CD14-positive monocyte (primary cell): ENCODE results near the gene ANXA5. TPM values are rescaled to one million over a fixed set of nuclear protein-coding genes. Genes with fewer than 3 reads are reported as not detected.

ENCODE experiments used
- DNase-seq, 3 donors: peaks; one replicate each; pipeline ENCODE4 v3.0.0-alpha.2; 2011 to 2022
- H2AFZ ChIP-seq: 2 replicates; pipeline ENCODE4 v1.6.0; 2012; ENCODE audit warnings: mild to moderate bottlenecking, low read depth, low read length, inconsistent platforms; ENCODE audit not compliant: insufficient read depth, poor library complexity, severe bottlenecking
- H3K27ac ChIP-seq, 2 donors: 1 replicate in 1 of 2; 2 replicates in 1 of 2; pipeline ENCODE4 v1.5.1; 2012 to 2013; ENCODE audit warnings: low read length in 2 of 2, control low read depth in 1 of 2, inconsistent platforms in 1 of 2, low read depth in 1 of 2, mild to moderate bottlenecking in 1 of 2
- H3K27me3 ChIP-seq, 2 donors: one replicate each; pipeline versions ENCODE4 v1.6.0 to v1.6.1; 2011 to 2013; ENCODE audit warnings: low read length in 2 of 2; ENCODE audit not compliant: control insufficient read depth in 2 of 2, insufficient read depth in 2 of 2
- H3K36me3 ChIP-seq, 2 donors: replicated peaks in 1 of 2; 1 replicate in 1 of 2; 2 replicates in 1 of 2; pipeline versions ENCODE4 v1.5.1 to v1.6.1; 2012 to 2013; ENCODE audit warnings: low read length in 2 of 2, control low read depth in 1 of 2, inconsistent platforms in 1 of 2, mild to moderate bottlenecking in 1 of 2; ENCODE audit not compliant: insufficient read depth in 2 of 2, control insufficient read depth in 1 of 2
- H3K4me1 ChIP-seq, 2 donors: 1 replicate in 1 of 2; 2 replicates in 1 of 2; pipeline versions ENCODE4 v1.5.1 to v1.6.1; 2012 to 2013; ENCODE audit warnings: low read length in 2 of 2, control low read depth in 1 of 2, inconsistent platforms in 1 of 2, mild to moderate bottlenecking in 1 of 2, moderate library complexity in 1 of 2; ENCODE audit not compliant: insufficient read depth in 2 of 2, control insufficient read depth in 1 of 2
- H3K4me2 ChIP-seq: replicated peaks from 2 replicates; pipeline ENCODE3; 2012; ENCODE audit warnings: low read length, moderate library complexity, mild to moderate bottlenecking; ENCODE audit not compliant: poor library complexity, severe bottlenecking; ENCODE audit errors: extremely low read depth
- H3K4me3 ChIP-seq, 3 experiments: fragments of 200-600 bp in 1 of 3; sonication (generic) in 1 of 3; replicated peaks in 1 of 3; 1 replicate in 2 of 3; 2 replicates in 1 of 3; pipeline ENCODE4 v1.5.1; 2011 to 2013; ENCODE audit warnings: low read length in 3 of 3, mild to moderate bottlenecking in 3 of 3, control low read depth in 2 of 3, low read depth in 2 of 3, inconsistent platforms in 1 of 3, moderate library complexity in 1 of 3
- H3K79me2 ChIP-seq: 2 replicates; pipeline ENCODE4 v1.6.0; 2012; ENCODE audit warnings: mild to moderate bottlenecking, control low read depth, inconsistent platforms, low read length, moderate library complexity; ENCODE audit not compliant: insufficient read depth
- H3K9ac ChIP-seq: 2 replicates; pipeline ENCODE4 v1.6.0; 2017; ENCODE audit warnings: low read length, mild to moderate bottlenecking; ENCODE audit not compliant: insufficient read depth, poor library complexity, severe bottlenecking
- H3K9me3 ChIP-seq, 2 donors: replicated peaks in 1 of 2; 1 replicate in 1 of 2; 2 replicates in 1 of 2; pipeline versions ENCODE4 v1.5.1 to v1.6.1; 2012 to 2013; ENCODE audit warnings: low read length in 2 of 2, control low read depth in 1 of 2; ENCODE audit not compliant: control insufficient read depth in 1 of 2, insufficient read depth in 1 of 2
- H4K20me1 ChIP-seq: 2 replicates; pipeline ENCODE4 v1.6.0; 2012; ENCODE audit warnings: mild to moderate bottlenecking, low read length, control low read depth, moderate library complexity; ENCODE audit not compliant: insufficient read depth
- H3K27ac Mint-ChIP-seq, 7 donors: one replicate each; pipeline ENCODE4 v1.8.0; 2020; ENCODE audit warnings: mild to moderate bottlenecking in 7 of 7, mixed read lengths in 7 of 7, moderate library complexity in 6 of 7, inconsistent platforms in 2 of 7
- H3K27me3 Mint-ChIP-seq, 3 donors: one replicate each; pipeline ENCODE4 v1.8.0; 2021 to 2022; ENCODE audit warnings: low read depth in 3 of 3, mild to moderate bottlenecking in 3 of 3, mixed read lengths in 3 of 3, moderate library complexity in 3 of 3, inconsistent platforms in 1 of 3
- H3K36me3 Mint-ChIP-seq, 2 donors: one replicate each; pipeline ENCODE4 v1.8.0; 2020; ENCODE audit warnings: mixed read lengths in 2 of 2, inconsistent platforms in 1 of 2, mild to moderate bottlenecking in 1 of 2
- H3K4me1 Mint-ChIP-seq: one replicate; pipeline ENCODE4 v1.8.0; 2020; ENCODE audit warnings: mild to moderate bottlenecking, mixed read lengths
- H3K4me3 Mint-ChIP-seq, 2 donors: one replicate each; pipeline ENCODE4 v1.8.0; 2020; ENCODE audit warnings: mild to moderate bottlenecking in 2 of 2, mixed read lengths in 2 of 2, moderate library complexity in 1 of 2
- H3K9me3 Mint-ChIP-seq, 7 donors: one replicate each; pipeline ENCODE4 v1.8.0; 2020 to 2022; ENCODE audit warnings: mixed read lengths in 7 of 7, mild to moderate bottlenecking in 6 of 7, moderate library complexity in 6 of 7, inconsistent platforms in 2 of 7
- CTCF ChIP-seq: fragments of 200-600 bp; IDR thresholded peaks from one replicate; pipeline ENCODE4 v1.8.0; 2022; ENCODE audit warnings: antibody characterized with exemption, mild to moderate bottlenecking
- WGBS: methylation state at CpG from one replicate; pipeline ENCODE4 v1.1.5; 2013; ENCODE audit warnings: missing lambda C conversion rate; ENCODE audit not compliant: insufficient coverage; 5-methylcytosine and 5-hydroxymethylcytosine counted together
- intact Hi-C, 2 donors: fragments of 100-400 bp; cut with micrococcal nuclease; formaldehyde crosslinking; loops; one replicate each; pipeline versions ENCODE4 v1.15.0 to v1.15.1; 2023
- polyA plus RNA-seq, 3 donors: library from polyadenylated mRNA; depleted of rRNA in 1 of 3; unstranded in 2 of 3; stranded (reverse) in 1 of 3; fragments of 300-500 nt in 2 of 3; fragments of >200 nt in 1 of 3; fragmentation: Illumina TruSeq in 2 of 3; gene quantifications; 1 replicate in 2 of 3; 2 replicates in 1 of 3; pipeline ENCODE4 v1.2.3, GENCODE V29; 2012 to 2021

Gene ANXA5
- polyA plus RNA-seq, 3 donors = 312 to 796 (median 752) TPM

DNA sequence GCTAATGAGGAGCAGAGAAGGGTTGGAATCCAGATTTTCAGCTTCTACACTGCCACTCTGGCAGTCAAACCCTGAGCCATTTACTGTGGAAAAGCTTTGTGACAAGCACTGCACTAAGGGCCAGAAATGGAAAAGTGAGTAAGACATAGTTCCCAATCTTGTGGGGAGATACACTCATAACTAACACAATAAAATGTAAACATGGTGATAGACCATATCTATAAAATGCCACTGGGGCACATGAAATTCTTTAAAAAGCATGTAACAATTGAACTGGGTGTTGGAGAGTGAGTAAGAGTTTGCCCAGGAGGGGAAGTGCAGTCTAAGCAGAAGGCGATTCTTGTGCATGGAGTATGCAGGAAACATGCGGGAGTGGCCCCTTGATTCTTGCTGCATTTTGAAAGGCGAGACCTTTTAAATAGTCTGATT is 32.0 kb upstream of the ANXA5 start:
- no peaks in the 10 kb centered on the region for H3K79me2 ChIP-seq
- H3K27ac ChIP-seq = no peak overlapping the region
- WGBS = 67% methylated on average over 1 of the region's 3 CpGs
- H3K4me1 ChIP-seq = no peaks in the 10 kb centered on the region
- no peaks in the 10 kb centered on the region for H3K4me1 Mint-ChIP-seq
- no peak overlapping the region for H3K9ac ChIP-seq
- intact Hi-C loops = no loop called here
- H2AFZ ChIP-seq = no peak overlapping the region
- H3K9me3 Mint-ChIP-seq = peaks cover 0 to 2% (median 0%) of the 10 kb centered on the region in 7 donors
- no peak overlapping the region for H3K4me3 Mint-ChIP-seq
- no peak overlapping the region for H3K4me2 ChIP-seq
- no peaks in the 10 kb centered on the region for H3K9me3 ChIP-seq
- H4K20me1 ChIP-seq = no peaks in the 10 kb centered on the region
- H3K36me3 ChIP-seq = no peaks in the 10 kb centered on the region
- no peak overlapping the region for H3K27ac Mint-ChIP-seq
- DNase-seq = no peak
- H3K36me3 Mint-ChIP-seq = no peaks in the 10 kb centered on the region
- H3K4me3 ChIP-seq = no peak overlapping the region
- no peaks in the 10 kb centered on the region for H3K27me3 ChIP-seq
- TF ChIP-seq CTCF = no peak
- H3K27me3 Mint-ChIP-seq = peaks cover 0 to 6% (median 0%) of the 10 kb centered on the region in 3 donors

GRCh38 chr4:121728066-121728465 is 31.3 kb upstream of the ANXA5 start:
- Histone ChIP-seq H2AFZ (no peak overlapping the region), H3K9ac (no peak overlapping the region), H3K4me3 (no peak overlapping the region), H3K27ac (no peak overlapping the region), H3K4me1 (no peaks in the 10 kb centered on the region), H3K9me3 (no peaks in the 10 kb centered on the region), H3K4me2 (no peak overlapping the region), H3K36me3 (no peaks in the 10 kb centered on the region), H3K27me3 (no peaks in the 10 kb centered on the region), H4K20me1 (no peaks in the 10 kb centered on the region), H3K79me2 (no peaks in the 10 kb centered on the region)
- H3K27ac Mint-ChIP-seq = no peak overlapping the region
- TF ChIP-seq CTCF = no peak
- WGBS = 90% methylated on average over 2 of the region's 4 CpGs
- intact Hi-C loops = no loop called here
- no peaks in the 10 kb centered on the region for H3K36me3 Mint-ChIP-seq
- H3K27me3 Mint-ChIP-seq = peaks cover 0 to 6% (median 0%) of the 10 kb centered on the region in 3 donors
- H3K4me1 Mint-ChIP-seq = no peaks in the 10 kb centered on the region
- H3K4me3 Mint-ChIP-seq = no peak overlapping the region
- peaks cover 0 to 2% (median 0%) of the 10 kb centered on the region in 7 donors for H3K9me3 Mint-ChIP-seq
- DNase-seq = no peak
